ENCODE results near the gene CNTN4. TPM values are rescaled to one million over a fixed set of nuclear protein-coding genes. Genes with fewer than 3 reads are reported as not detected.

Gene CNTN4
- total and polyA plus RNA-seq, 2 of the 8 experiments (the other 6 are each of a cell fraction or from before 2014, with no cell fraction given), result 0.41 to 2.2 TPM

- Histone ChIP-seq H3K9ac (replicated peaks in 1 of 4; ENCODE audit: extremely low read depth in 1 of 4, low read depth in 3 of 4, low read length in 3 of 4) (no peak overlapping the region), H3K23ac (ENCODE audit: insufficient read length) (no peak overlapping the region), H3K4me3 (ENCODE audit: extremely low read depth in 1 of 4, insufficient read depth in 2 of 4, low read depth in 3 of 4, low read length in 4 of 4) (no peak overlapping the region), H2AFZ (ENCODE audit: low read length) (no peak overlapping the region), H3K4ac (replicated peaks; ENCODE audit: insufficient read length, low read depth, low read length) (no peak overlapping the region), H2BK120ac (replicated peaks; ENCODE audit: low read depth, low read length) (no peak overlapping the region), H3K9me3 (ENCODE audit: insufficient read depth in 2 of 2, low read depth in 1 of 2, low read length in 1 of 2) (no peaks in the 10 kb centered on the region), H3K79me1 (ENCODE audit: low read depth, low read length) (no peaks in the 10 kb centered on the region), H2BK12ac (ENCODE audit: low read depth, low read length) (no peak overlapping the region), H2AK5ac (ENCODE audit: low read depth, low read length) (no peak overlapping the region), H2BK5ac (ENCODE audit: low read depth, low read length) (no peak overlapping the region), H3K18ac (ENCODE audit: extremely low read depth, low read length) (no peak overlapping the region), H3K23me2 (ENCODE audit: low read depth, low read length) (no peaks in the 10 kb centered on the region), H4K20me1 (replicated peaks in 1 of 2; ENCODE audit: control insufficient read depth in 1 of 2, insufficient read depth in 2 of 2, low read length in 2 of 2) (no peaks in the 10 kb centered on the region), H3K56ac (replicated peaks; ENCODE audit: insufficient read length, low read depth, low read length) (no peak overlapping the region), H3K36me3 (ENCODE audit: control insufficient read depth in 2 of 4, insufficient read depth in 4 of 4, low read length in 3 of 4) (no peaks in the 10 kb centered on the region), H2BK20ac (ENCODE audit: low read length) (no peak overlapping the region), H4K8ac (ENCODE audit: extremely low read depth, insufficient read depth, low read length) (no peak overlapping the region), H3K27ac (ENCODE audit: low read depth, low read length) (no peak overlapping the region), H2BK15ac (ENCODE audit: low read length) (no peak overlapping the region), H3K4me1 (replicated peaks in 1 of 4; ENCODE audit: control insufficient read depth in 3 of 4, insufficient read depth in 4 of 4, low read length in 3 of 4) (peaks cover 0 to 6% (median under 1%) of the 10 kb centered on the region in 4 experiments; a peak in 2 of 7 replicates), H3K79me2 (ENCODE audit: control insufficient read depth in 1 of 2, insufficient read depth in 2 of 2, low read length in 2 of 2) (no peaks in the 10 kb centered on the region), H3K27me3 (replicated peaks in 1 of 4; ENCODE audit: control insufficient read depth in 3 of 4, extremely low read depth in 1 of 4, insufficient read depth in 3 of 4, low read length in 3 of 4) (no peaks in the 10 kb centered on the region; a peak in 1 of 7 replicates), H3K14ac (ENCODE audit: insufficient read length) (no peak overlapping the region), H4K91ac (replicated peaks; ENCODE audit: insufficient read length, low read length) (no peak overlapping the region), H4K5ac (ENCODE audit: insufficient read length, low read depth, low read length) (no peak overlapping the region), H3K4me2 (ENCODE audit: insufficient read depth in 1 of 2, low read depth in 2 of 2, low read length in 2 of 2) (no peak overlapping the region)
- TF ChIP-seq TAF1 (IDR thresholded peaks at IDR 0.05; ENCODE audit: low read depth, low read length), result no peak
- POLR2A ChIA-PET (ENCODE audit: partially characterized antibody), result no interaction called here
- FAIRE-seq (no peak), DNase-seq (ENCODE audit: low read depth in 1 of 2, low spot score in 2 of 2) (no peak)
- 91% methylated on average over 7 of the region's 7 CpGs; no CpG with 5 or more reads in 1 of the 2 experiments for WGBS, 2 experiments (ENCODE audit: extremely low coverage in 1 of 2, insufficient coverage in 1 of 2, insufficient read length in 1 of 2, insufficient replicate concordance in 2 of 2, low coverage in 1 of 2, low lambda C conversion rate in 2 of 2, missing lambda C conversion rate in 1 of 2)
- CTCF ChIA-PET (ENCODE audit: partially characterized antibody), result interaction anchor here (2.1 kb wide), 1 partner anchor 8 kb away, joined by 9 read pairs; no protein-coding TSS in a partner anchor
These were observed 906.6 kb downstream of the CNTN4 start for GRCh38 chr3:3005146-3005744.
